Astrocyte of the cerebellum (primary cell): ENCODE results near the gene MTHFSD.

ENCODE experiments used
- DNase-seq: peaks from one replicate; pipeline ENCODE4 v3.0.0-alpha.2; 2011; ENCODE audit warnings: low read depth
- H3K4me3 ChIP-seq: 2 replicates; pipeline ENCODE4 v1.5.1; 2011; ENCODE audit warnings: mild to moderate bottlenecking, low read depth, low read length, moderate library complexity
- in situ Hi-C: cut with HindIII; loops from 2 replicates; pipeline ENCODE4 v1.10.0; 2017; ENCODE audit warnings: low sequenced_read_pairs
- TF ChIP-seq, protein P1 (sequence below): IDR thresholded peaks from 2 replicates; pipeline ENCODE4 v1.5.1; 2012; ENCODE audit warnings: low read length, low read depth, moderate library complexity, mild to moderate bottlenecking; ENCODE audit errors: missing control alignments

The MTHFSD gene

GRCh38 chr16:86558355-86559193 is 3.5 kb upstream of the MTHFSD start:
- in situ Hi-C loops = loop anchor here (25.0 kb wide), 2 partner anchors 479 to 704 kb away; no protein-coding TSS in a partner anchor

DNA sequence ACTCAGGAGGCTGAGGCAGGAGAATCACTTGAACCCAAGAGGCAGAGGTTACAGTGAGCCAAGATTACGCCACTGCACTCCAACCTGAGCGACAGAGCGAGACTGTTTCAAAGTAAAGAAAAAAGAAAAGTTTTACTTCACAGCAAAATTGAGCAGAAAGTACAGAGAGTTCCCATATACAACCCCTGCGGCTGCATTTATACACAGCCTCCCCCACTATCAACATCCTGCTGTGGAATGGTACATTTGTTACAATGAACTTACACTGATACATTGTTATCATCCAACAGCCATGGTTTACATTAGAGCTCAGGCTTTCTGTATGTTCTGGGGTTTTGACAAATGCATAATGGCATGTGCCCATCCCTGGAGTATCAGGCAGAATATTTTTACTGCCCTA is 2.6 kb upstream of the MTHFSD start:
- TF ChIP-seq, protein P1, sequence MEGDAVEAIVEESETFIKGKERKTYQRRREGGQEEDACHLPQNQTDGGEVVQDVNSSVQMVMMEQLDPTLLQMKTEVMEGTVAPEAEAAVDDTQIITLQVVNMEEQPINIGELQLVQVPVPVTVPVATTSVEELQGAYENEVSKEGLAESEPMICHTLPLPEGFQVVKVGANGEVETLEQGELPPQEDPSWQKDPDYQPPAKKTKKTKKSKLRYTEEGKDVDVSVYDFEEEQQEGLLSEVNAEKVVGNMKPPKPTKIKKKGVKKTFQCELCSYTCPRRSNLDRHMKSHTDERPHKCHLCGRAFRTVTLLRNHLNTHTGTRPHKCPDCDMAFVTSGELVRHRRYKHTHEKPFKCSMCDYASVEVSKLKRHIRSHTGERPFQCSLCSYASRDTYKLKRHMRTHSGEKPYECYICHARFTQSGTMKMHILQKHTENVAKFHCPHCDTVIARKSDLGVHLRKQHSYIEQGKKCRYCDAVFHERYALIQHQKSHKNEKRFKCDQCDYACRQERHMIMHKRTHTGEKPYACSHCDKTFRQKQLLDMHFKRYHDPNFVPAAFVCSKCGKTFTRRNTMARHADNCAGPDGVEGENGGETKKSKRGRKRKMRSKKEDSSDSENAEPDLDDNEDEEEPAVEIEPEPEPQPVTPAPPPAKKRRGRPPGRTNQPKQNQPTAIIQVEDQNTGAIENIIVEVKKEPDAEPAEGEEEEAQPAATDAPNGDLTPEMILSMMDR = no peak
- DNase-seq = no peak
- H3K4me3 ChIP-seq = no peak overlapping the region
- in situ Hi-C loops = loop anchor here (25.0 kb wide), 2 partner anchors 480 to 705 kb away; no protein-coding TSS in a partner anchor

More at GRCh38 chr16:86558355-86559193, 3.5 kb upstream of the MTHFSD start:
- TF ChIP-seq, protein P1 = no peak
- DNase-seq = no peak
- H3K4me3 ChIP-seq = no peak overlapping the region

DNA sequence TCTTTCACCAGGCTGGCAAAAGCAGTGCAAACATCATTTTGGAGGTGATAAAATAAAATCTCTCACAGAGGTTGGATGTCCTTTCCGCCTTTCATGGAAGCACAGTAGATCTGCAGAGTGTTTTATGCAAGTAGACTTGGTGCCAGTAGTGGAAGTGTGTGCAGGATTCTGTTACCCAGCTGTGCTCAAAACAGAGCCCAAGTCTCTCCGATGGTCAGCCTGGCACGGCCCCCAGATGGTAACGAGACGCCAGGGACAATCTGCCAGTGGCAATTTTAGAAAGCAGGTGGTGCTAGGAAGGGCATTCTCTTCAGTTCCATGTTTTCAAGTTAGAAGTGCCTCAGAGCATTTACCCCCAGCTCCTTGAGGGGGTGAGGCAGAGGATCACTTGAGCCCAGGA is 1.5 kb upstream of the MTHFSD start:
- TF ChIP-seq, protein P1 = no peak
- in situ Hi-C loops = loop anchor here (25.0 kb wide), 2 partner anchors 481 to 706 kb away; no protein-coding TSS in a partner anchor

DNA sequence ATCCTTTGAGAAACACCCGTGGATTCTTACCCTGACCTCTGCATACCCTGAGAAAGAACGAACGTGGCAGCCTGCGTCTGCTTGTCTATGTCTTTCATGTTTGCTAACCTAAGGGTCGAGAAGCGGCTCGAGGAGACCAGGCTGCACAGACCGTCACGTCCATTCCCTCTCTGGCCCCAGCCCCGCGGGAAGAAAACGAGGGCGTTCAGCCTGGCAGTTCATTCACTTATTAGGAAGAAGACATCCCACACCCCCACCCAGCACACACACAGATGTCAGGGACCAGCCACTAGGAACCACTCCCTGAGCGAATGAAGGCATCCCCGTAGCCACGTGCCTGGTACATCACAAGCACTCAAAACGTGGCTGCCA is 655 bp upstream of the MTHFSD start:
- TF ChIP-seq, protein P1 = no peak
- H3K4me3 ChIP-seq = peak overlapping the region; percentile 93
- DNase-seq = no peak
- in situ Hi-C loops = loop anchor here (25.0 kb wide), 2 partner anchors 482 to 707 kb away; no protein-coding TSS in a partner anchor

More for the DNA sequence above, 1.5 kb upstream of the MTHFSD start:
- no peak overlapping the region for H3K4me3 ChIP-seq
- no peak for DNase-seq

DNA sequence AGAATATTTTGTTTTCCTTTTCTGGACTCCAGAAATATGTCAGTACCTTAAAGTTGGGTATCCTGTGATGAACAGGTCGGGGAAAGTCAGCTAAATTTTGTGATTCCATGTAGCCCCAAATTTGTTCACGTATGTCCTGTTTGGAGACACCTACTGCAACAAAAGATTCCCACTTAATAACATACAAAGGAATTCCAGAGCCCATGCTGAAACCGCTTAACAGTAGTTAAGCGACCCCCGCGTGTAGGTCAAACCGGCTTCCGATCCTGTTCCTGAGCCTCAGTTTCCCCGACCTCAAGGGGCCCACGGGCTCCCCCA is 477 bp downstream of the MTHFSD start:
- peak overlapping the region; percentile 93 for H3K4me3 ChIP-seq
- in situ Hi-C loops = loop anchor here (25.0 kb wide), 2 partner anchors 483 to 708 kb away; no protein-coding TSS in a partner anchor
- DNase-seq = no peak
- TF ChIP-seq, protein P1 = no peak

DNA sequence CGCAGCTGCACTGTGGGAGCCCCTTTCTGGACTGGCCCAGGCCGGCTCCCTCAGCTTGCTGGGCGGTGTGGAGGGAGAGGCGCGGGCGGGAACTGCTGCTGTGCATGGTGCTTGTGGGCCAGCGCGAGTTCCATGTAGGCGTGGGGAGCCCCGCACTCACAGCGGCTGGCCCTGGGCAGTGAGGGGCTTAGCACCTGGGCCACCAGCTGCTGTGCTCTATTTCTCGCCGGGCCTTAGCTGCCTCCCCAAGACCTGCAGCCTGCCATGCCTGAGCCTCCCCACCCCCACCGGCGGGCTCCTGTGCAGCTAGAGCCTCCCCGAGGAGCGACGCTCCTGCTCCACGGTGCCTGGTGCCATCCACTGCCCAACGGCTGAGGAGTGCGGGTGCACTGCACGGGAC is 1.7 kb downstream of the MTHFSD start:
- no peak overlapping the region for H3K4me3 ChIP-seq
- in situ Hi-C loops = loop anchor here (25.0 kb wide), 2 partner anchors 484 to 709 kb away; no protein-coding TSS in a partner anchor
- TF ChIP-seq, protein P1 = no peak
- DNase-seq = no peak
